Lower leg skin (tissue), 4 donors: ENCODE measurements around the gene ANO7. TPM values are rescaled to one million over a fixed set of nuclear protein-coding genes. Genes with fewer than 3 reads are reported as not detected.

Source experiments
- DNase-seq, 2 donors: peaks; one replicate each; pipeline ENCODE4 v3.0.0-alpha.2; 2019; ENCODE audit warnings: low spot score in 2 of 2
- H3K4me3 ChIP-seq: fragments of 200-600 bp; sonication (generic); 2 replicates; pipeline ENCODE4 v1.5.1; 2017; ENCODE audit warnings: mild to moderate bottlenecking, low read depth; ENCODE audit not compliant: poor library complexity, severe bottlenecking
- CTCF ChIP-seq, 3 donors: fragments of 450-650 bp; IDR thresholded peaks; one replicate each; pipeline ENCODE4 v1.5.1; 2016; ENCODE audit warnings: antibody characterized with exemption in 3 of 3, mild to moderate bottlenecking in 3 of 3, moderate library complexity in 2 of 3
- POLR2A ChIP-seq, 2 donors: fragments of 450-650 bp; IDR thresholded peaks; one replicate each; pipeline ENCODE4 v1.6.1; 2016 to 2017; ENCODE audit warnings: antibody characterized with exemption in 2 of 2, mild to moderate bottlenecking in 1 of 2, moderate library complexity in 1 of 2
- WGBS, 2 donors: methylation state at CpG; one replicate each; pipeline ENCODE4 v1.1.5; 2018; 5-methylcytosine and 5-hydroxymethylcytosine counted together
- intact Hi-C: fragments of 100-400 bp; cut with DNase I; formaldehyde crosslinking; loops from one replicate; pipeline ENCODE4 v1.15.0; 2023; ENCODE audit warnings: low total_unique reads
- total RNA-seq, 4 donors: library from RNA; depleted of rRNA; stranded (reverse); fragments of >200 nt; gene quantifications; one replicate each; pipeline ENCODE4 v1.1.0, GENCODE V29; 2016

ANO7 gene
- total RNA-seq, 4 donors from 2014 or later = 0.19 to 0.67 (median 0.35) TPM

DNA sequence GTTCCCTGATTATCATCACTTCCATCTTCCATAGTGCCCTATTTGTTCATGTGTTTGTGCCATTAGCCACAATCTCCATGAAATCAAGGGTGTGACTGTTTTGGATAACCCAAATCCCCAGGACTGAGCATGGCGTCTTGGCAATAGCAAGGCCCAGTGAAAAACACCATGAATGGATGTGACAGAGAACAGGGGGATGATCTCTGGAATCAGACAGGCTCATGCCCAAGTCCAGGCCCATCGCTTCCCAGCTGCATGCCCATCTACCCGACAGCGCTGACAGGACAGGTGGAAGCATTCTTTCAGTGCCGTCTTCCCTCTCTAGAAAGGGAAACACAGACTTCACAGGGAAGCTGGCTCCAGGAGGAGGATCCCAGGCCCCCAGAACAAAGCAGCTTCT lies 77.0 kb downstream of the ANO7 start:
- DNase-seq = peak in 1 of 2 donors; percentile 65
- WGBS, 2 donors = 91% methylated on average over 5 of the region's 5 CpGs
- no peak for TF ChIP-seq CTCF (IDR thresholded peaks at IDR 0.05)
- TF ChIP-seq POLR2A (IDR thresholded peaks at IDR 0.05) = no peak
- no peak overlapping the region for H3K4me3 ChIP-seq
- intact Hi-C loops = no loop called here

GRCh38 chr2:241267249-241268067 lies 79.0 kb downstream of the ANO7 start:
- no peak overlapping the region for H3K4me3 ChIP-seq
- peak in 1 of 2 donors; percentile 52 for DNase-seq
- TF ChIP-seq CTCF (IDR thresholded peaks at IDR 0.05) (no peak), POLR2A (IDR thresholded peaks at IDR 0.05) (no peak)
- intact Hi-C loops = no loop called here
- 78 to 89% methylated on average over 12 of the region's 12 CpGs for WGBS, 2 donors

DNA sequence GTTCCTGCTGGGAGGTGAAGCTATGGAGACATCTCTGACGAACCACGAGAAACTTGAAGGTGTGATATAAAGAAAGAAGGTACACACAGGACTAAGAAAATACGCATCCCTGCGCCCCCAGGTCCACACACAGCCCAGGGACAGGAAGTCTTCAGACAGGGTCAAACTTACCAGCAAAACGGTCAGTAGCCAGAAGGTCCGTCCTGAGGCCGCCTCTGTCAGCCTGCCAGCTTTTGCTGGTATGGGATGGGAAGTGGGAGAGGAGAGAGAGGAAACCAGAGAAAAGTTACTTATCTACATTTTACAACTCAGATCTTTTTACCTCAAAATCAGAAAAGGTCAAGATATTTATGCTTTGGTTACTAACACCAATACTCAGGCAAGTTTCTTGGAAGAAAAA lies 79.8 kb downstream of the ANO7 start:
- peak in 1 of 2 donors; percentile 78 for DNase-seq
- H3K4me3 ChIP-seq = no peak overlapping the region
- no peak for TF ChIP-seq POLR2A (IDR thresholded peaks at IDR 0.05)
- no peak for TF ChIP-seq CTCF (IDR thresholded peaks at IDR 0.05)
- intact Hi-C loops = no loop called here
- 67 to 71% methylated on average over 7 of the region's 7 CpGs for whole genome bisulfite sequencing, 2 donors

DNA sequence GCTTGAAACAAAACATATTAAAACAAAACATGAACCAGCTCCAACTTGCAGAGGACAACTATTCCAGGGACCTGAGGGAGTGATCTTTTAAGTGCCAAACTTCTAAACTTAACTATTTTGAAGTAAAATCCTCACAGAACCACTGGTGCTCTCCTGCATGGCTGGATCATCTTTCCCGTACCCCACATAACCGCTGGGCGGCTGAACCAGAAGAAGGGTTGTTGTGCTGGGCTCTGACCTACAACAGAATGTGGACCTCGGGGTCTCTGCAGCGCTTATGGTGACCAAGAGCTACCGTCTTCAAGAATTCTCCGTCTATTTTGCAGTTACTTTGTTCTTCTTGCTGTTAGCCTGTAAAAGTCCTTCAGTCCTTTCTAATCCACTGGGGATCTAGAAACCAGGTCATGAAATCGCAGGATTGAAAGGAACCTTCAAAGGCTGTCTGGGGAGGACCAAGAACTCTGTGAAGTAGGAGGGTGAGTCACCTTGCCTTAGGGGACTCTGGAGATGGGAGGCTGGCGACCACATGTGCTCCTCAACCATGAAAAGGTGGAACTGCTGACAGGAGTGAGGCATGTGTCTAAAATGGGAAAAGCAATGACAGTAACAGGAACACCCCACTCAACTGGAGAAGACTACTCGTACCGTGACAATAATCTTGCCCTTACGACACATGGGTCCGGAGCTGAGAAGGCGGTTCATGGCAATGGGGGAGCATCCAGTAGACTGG lies 80.4 kb downstream of the ANO7 start:
- 64 to 75% methylated on average over 14 of the region's 14 CpGs for WGBS, 2 donors
- H3K4me3 ChIP-seq = no peak overlapping the region
- intact Hi-C loops = no loop called here
- TF ChIP-seq POLR2A (IDR thresholded peaks at IDR 0.05) = no peak
- TF ChIP-seq CTCF (IDR thresholded peaks at IDR 0.05) = no peak
- DNase-seq = peak in 1 of 2 donors; percentile 57

GRCh38 chr2:241269707-241270520 lies 81.4 kb downstream of the ANO7 start:
- WGBS, 2 donors = 52% methylated on average over 15 of the region's 15 CpGs
- no peak overlapping the region for H3K4me3 ChIP-seq
- DNase-seq = peak in 1 of 2 donors; percentile 57
- no peak for TF ChIP-seq POLR2A (IDR thresholded peaks at IDR 0.05)
- TF ChIP-seq CTCF (IDR thresholded peaks at IDR 0.05) = no peak
- intact Hi-C loops = no loop called here
